ENCODE measurements around the gene ADAMTS7. TPM values are rescaled to one million over a fixed set of nuclear protein-coding genes. Genes with fewer than 3 reads are reported as not detected.
"Not testable (repeated sequence)": the region's sequence is repeated elsewhere in the genome, so short reads cannot be mapped to it uniquely, and the experiment has no call there.

Gene ADAMTS7
- total RNA-seq, 2 donors from 2014 or later: 0.19 to 0.20 TPM

GRCh38 chr15:78782402-78782801 is 28.9 kb downstream of the ADAMTS7 start:
- not testable (repeated sequence) for H3K4me1 Mint-ChIP-seq (ENCODE audit: low read depth in 2 of 2); H3K4me3 Mint-ChIP-seq; H3K27ac Mint-ChIP-seq; DNase-seq (ENCODE audit: low spot score); H3K9me3 Mint-ChIP-seq; ATAC-seq; H3K36me3 Mint-ChIP-seq
- peaks cover 7 to 17% of the 10 kb centered on the region in 2 donors for H3K27me3 Mint-ChIP-seq

GRCh38 chr15:78781381-78781780 is 29.9 kb downstream of the ADAMTS7 start:
- not testable (repeated sequence) for H3K36me3 Mint-ChIP-seq; H3K4me1 Mint-ChIP-seq (ENCODE audit: low read depth in 2 of 2); H3K27ac Mint-ChIP-seq; DNase-seq (ENCODE audit: low spot score); ATAC-seq; H3K4me3 Mint-ChIP-seq; H3K9me3 Mint-ChIP-seq
- H3K27me3 Mint-ChIP-seq: peaks cover 7 to 17% of the 10 kb centered on the region in 2 donors

GRCh38 chr15:78779975-78780374 is 31.3 kb downstream of the ADAMTS7 start:
- not testable (repeated sequence) for H3K9me3 Mint-ChIP-seq; H3K27me3 Mint-ChIP-seq; H3K4me3 Mint-ChIP-seq; DNase-seq (ENCODE audit: low spot score); ATAC-seq; H3K36me3 Mint-ChIP-seq; H3K4me1 Mint-ChIP-seq (ENCODE audit: low read depth in 2 of 2); H3K27ac Mint-ChIP-seq

GRCh38 chr15:78779176-78779785 is 32.0 kb downstream of the ADAMTS7 start:
- not testable (repeated sequence) for H3K4me1 Mint-ChIP-seq (ENCODE audit: low read depth in 2 of 2); DNase-seq (ENCODE audit: low spot score); H3K27me3 Mint-ChIP-seq; ATAC-seq; H3K27ac Mint-ChIP-seq; H3K4me3 Mint-ChIP-seq; H3K36me3 Mint-ChIP-seq; H3K9me3 Mint-ChIP-seq

GRCh38 chr15:78778422-78778821 is 32.8 kb downstream of the ADAMTS7 start:
- no peaks in the 10 kb centered on the region for H3K9me3 Mint-ChIP-seq
- no peak for DNase-seq (ENCODE audit: low spot score)
- ATAC-seq: no peak
- H3K27ac Mint-ChIP-seq: no peak overlapping the region
- H3K4me3 Mint-ChIP-seq: no peak overlapping the region
- H3K27me3 Mint-ChIP-seq: peaks cover 0 to 4% of the 10 kb centered on the region in 2 donors
- H3K36me3 Mint-ChIP-seq: no peaks in the 10 kb centered on the region
- H3K4me1 Mint-ChIP-seq (ENCODE audit: low read depth in 2 of 2): no peaks in the 10 kb centered on the region

GRCh38 chr15:78777953-78778345 is 33.3 kb downstream of the ADAMTS7 start:
- H3K27me3 Mint-ChIP-seq; DNase-seq (ENCODE audit: low spot score); ATAC-seq; H3K36me3 Mint-ChIP-seq; H3K4me1 Mint-ChIP-seq (ENCODE audit: low read depth in 2 of 2); H3K4me3 Mint-ChIP-seq; H3K9me3 Mint-ChIP-seq; H3K27ac Mint-ChIP-seq: not testable (repeated sequence)

- H3K27ac Mint-ChIP-seq; H3K27me3 Mint-ChIP-seq; H3K4me3 Mint-ChIP-seq; H3K36me3 Mint-ChIP-seq; H3K9me3 Mint-ChIP-seq; H3K4me1 Mint-ChIP-seq (ENCODE audit: low read depth in 2 of 2); ATAC-seq; DNase-seq (ENCODE audit: low spot score): not testable (repeated sequence)
Observed at GRCh38 chr15:78777290-78777952, 33.8 kb downstream of the ADAMTS7 start.

- H3K27ac Mint-ChIP-seq, H3K27me3 Mint-ChIP-seq, ATAC-seq: not testable (repeated sequence)
Observed at GRCh38 chr15:78776046-78776925, 35.0 kb downstream of the ADAMTS7 start.

GRCh38 chr15:78775472-78775871 is 35.8 kb downstream of the ADAMTS7 start:
- peaks cover 0 to 2% of the 10 kb centered on the region in 2 donors for H3K27me3 Mint-ChIP-seq
- ATAC-seq: no peak
- H3K4me3 Mint-ChIP-seq: no peak overlapping the region
- no peak overlapping the region for H3K27ac Mint-ChIP-seq
- H3K9me3 Mint-ChIP-seq: no peaks in the 10 kb centered on the region
- H3K4me1 Mint-ChIP-seq (ENCODE audit: low read depth in 2 of 2): no peaks in the 10 kb centered on the region
- DNase-seq (ENCODE audit: low spot score): no peak
- H3K36me3 Mint-ChIP-seq: no peaks in the 10 kb centered on the region

More at GRCh38 chr15:78776046-78776925, 35.0 kb downstream of the ADAMTS7 start:
- not testable (repeated sequence) for H3K4me3 Mint-ChIP-seq; H3K9me3 Mint-ChIP-seq; H3K4me1 Mint-ChIP-seq (ENCODE audit: low read depth in 2 of 2); DNase-seq (ENCODE audit: low spot score); H3K36me3 Mint-ChIP-seq

GRCh38 chr15:78774451-78774990 is 36.7 kb downstream of the ADAMTS7 start:
- H3K4me3 Mint-ChIP-seq; H3K27ac Mint-ChIP-seq; H3K9me3 Mint-ChIP-seq; H3K27me3 Mint-ChIP-seq; H3K36me3 Mint-ChIP-seq; H3K4me1 Mint-ChIP-seq (ENCODE audit: low read depth in 2 of 2); DNase-seq (ENCODE audit: low spot score): not testable (repeated sequence)
- peak in 1 of 2 donors; percentile 4 for ATAC-seq

GRCh38 chr15:78773765-78774450 is 37.4 kb downstream of the ADAMTS7 start:
- not testable (repeated sequence) for H3K4me3 Mint-ChIP-seq; H3K36me3 Mint-ChIP-seq; H3K9me3 Mint-ChIP-seq; H3K4me1 Mint-ChIP-seq (ENCODE audit: low read depth in 2 of 2); H3K27me3 Mint-ChIP-seq; ATAC-seq; H3K27ac Mint-ChIP-seq; DNase-seq (ENCODE audit: low spot score)

- Mint-ChIP-seq H3K27ac (no peak overlapping the region), H3K4me1 (ENCODE audit: low read depth in 2 of 2) (peaks cover 0 to 2% of the 10 kb centered on the region in 2 donors), H3K9me3 (no peaks in the 10 kb centered on the region), H3K27me3 (no peaks in the 10 kb centered on the region), H3K36me3 (no peaks in the 10 kb centered on the region), H3K4me3 (no peak overlapping the region)
- no peak for DNase-seq (ENCODE audit: low spot score)
- no peak for ATAC-seq
Observed at GRCh38 chr15:78772738-78773137, 38.5 kb downstream of the ADAMTS7 start.

- not testable (repeated sequence) for ATAC-seq; H3K4me3 Mint-ChIP-seq; H3K9me3 Mint-ChIP-seq; H3K36me3 Mint-ChIP-seq; DNase-seq (ENCODE audit: low spot score); H3K4me1 Mint-ChIP-seq (ENCODE audit: low read depth in 2 of 2); H3K27me3 Mint-ChIP-seq; H3K27ac Mint-ChIP-seq
Observed at GRCh38 chr15:78771436-78772000, 39.7 kb downstream of the ADAMTS7 start.

Measured in natural killer cell treated with Interleukin-12 subunit alpha and Interleukin-12 subunit beta and Interleukin-15 and Interleukin-18, amount 100 ng/mL, for 72 hours (primary cell).